GM21576 (cell line): Measurements from ENCODE around the gene PTPRCAP.
"Not testable (repeated sequence)": the region's sequence is repeated elsewhere in the genome, so short reads cannot be mapped to it uniquely, and the experiment has no call there.

ENCODE experiments used
- ATAC-seq: cut with Tn5 transposase; IDR thresholded peaks from one replicate; pipeline ENCODE4 v1.9.1; 2021; ENCODE audit warnings: mild to moderate bottlenecking, moderate library complexity; ENCODE audit not compliant: unreplicated experiment

The PTPRCAP gene

DNA sequence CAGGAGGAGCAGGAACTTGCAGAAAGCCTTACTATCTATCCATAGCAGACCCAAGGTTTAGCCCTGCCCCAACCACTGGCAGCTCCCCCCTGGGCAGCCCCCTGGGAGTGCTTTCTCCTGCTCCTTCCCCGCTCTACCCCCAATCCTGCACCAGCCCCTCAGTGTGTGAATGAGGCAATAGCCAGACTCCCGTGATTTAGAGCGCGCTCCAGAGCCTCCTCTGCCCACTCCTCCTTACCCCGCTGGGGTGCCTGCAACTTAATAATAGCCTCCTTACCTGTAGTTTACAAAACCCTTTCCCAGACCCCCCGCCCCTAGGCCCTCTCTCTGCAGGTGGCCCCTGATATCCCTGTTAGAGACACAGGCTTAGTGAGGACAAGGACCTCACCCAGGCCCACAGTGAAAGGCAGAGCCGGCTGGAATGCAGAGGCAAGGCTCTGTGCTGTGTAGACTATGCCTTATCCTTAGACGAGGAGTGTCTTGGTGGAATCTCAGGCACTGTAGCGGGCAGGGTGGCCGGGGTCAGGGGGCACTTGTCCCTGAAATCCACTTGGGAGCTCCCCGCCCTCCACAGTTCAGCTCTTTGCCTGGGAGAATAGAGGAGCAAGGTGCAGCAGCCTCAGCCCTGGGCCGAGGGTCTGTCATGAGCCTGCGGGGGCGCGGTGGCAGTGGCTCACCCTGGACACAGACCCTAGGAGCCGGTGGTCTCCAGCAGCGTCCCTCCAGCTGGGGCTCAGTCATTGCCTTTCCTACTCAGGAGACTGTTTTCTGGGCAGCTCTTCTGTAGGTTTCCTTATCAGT lies 26.3 kb downstream of the PTPRCAP start:
- no peak for ATAC-seq

DNA sequence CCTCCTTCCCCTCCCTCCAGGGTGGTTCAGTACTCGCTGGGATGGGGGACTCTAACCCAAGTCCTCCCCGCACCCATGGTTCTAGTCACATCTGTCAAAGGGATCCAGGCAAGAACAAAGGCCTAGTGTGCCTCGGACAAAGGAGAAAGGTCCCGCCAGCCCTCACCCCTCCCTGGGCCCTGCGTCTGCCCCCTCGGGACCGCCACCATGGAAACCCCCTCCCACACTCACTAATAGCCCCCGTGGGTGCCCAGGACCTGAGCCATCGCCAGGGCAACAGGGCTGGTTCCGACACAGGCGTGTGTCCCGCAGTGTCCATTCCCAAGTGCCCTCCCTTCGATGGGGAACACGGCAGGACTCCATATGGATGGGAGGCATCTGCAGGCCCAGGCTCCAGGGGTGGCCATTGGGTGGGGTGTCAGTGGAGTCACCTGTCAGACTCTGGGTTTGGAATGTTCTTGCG lies 27.1 kb downstream of the PTPRCAP start:
- ATAC-seq, result no peak

- ATAC-seq, result no peak
Observed at GRCh38 chr11:67409781-67410368, 27.6 kb downstream of the PTPRCAP start.

- ATAC-seq, result peak; percentile 49
Observed at GRCh38 chr11:67409261-67409666, 28.2 kb downstream of the PTPRCAP start.

DNA sequence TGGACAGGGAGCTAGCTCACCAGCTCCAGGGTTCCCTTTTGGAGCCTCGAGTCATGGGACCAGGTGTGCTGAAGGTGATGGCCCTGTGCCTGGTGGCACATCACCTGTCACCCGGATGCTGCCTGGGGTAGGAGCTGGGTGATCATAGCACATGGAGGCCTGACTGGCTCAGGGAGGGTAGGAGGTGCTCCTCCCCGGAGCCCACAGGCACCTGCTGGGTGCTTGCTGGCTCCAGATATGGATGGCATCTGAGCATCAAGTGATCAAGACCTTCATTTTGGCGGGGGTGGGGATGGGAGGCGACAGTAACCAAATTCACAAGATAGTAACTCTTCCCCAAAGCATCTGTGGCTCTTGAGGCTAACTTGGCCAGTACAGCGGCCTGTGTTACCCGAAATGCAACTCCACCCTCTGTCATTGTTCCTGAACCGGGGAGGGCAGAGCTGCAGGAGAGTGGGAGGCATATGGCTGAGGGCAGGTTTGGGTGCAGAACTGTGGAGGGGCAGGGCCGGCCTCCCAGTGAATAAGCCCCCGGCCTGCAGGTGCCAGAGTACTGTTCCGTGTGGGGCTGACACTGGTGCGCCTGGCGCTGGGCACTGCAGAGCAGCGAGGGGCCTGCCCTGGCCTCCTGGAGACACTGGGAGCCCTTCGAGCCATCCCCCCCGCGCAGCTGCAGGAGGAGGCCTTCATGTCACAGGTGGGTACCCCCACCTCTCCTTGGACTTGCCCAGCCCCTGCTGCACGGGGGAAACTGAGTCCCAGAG lies 28.9 kb downstream of the PTPRCAP start:
- ATAC-seq, result no peak

DNA sequence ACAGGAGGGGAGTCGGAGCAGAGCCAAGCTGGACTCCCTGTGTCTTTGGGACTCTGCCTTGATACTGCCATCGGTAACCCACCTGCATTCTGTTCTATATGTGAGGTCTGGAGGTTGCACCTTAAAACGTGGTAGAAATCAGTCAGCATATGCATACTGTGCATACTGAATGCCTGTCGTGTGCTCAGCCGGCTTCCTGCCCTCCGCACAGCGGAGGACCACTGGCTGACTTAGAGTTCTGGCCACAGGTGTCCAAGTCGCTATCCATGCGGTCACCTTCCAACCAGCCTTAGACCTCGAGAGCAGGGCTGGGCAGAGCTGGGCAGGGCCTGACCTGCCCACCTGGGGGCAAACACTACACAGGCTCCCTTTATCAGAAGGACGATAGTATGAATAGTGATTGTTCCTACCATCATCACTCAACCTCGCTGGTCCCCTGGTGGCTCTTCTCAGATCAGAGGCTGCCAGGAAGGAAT lies 29.8 kb downstream of the PTPRCAP start:
- ATAC-seq, result no peak

GRCh38 chr11:67406969-67407687 lies 30.4 kb downstream of the PTPRCAP start:
- ATAC-seq, result no peak

DNA sequence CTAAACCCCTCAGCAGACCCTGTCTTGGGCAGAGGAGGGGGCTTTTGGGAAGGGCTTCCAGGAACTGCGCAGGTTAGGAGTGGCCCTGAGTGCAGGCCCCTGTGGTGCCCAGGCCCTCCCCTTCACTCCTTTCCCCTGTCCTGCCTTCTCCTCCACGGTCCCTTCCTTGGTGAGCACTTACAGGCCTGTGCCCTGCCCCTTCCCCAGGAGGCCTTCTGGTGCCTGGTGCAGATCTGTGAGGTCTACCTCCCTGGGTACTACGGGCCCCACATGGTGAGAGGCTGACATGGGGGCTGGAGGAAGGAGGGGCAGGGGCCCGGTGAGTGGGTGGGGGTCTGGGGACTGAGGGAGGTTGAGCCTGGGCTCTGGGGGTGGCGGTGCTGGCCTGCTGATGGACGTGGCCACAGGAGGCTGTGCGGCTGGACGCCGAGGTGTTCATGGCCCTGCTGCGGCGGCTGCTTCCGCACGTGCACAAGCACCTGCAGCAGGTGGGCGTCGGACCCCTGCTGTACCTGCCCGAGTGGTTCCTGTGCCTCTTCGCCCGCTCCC lies 31.0 kb downstream of the PTPRCAP start:
- ATAC-seq, result no peak

- ATAC-seq, result no peak
Observed at GRCh38 chr11:67405688-67406339, 31.7 kb downstream of the PTPRCAP start.

DNA sequence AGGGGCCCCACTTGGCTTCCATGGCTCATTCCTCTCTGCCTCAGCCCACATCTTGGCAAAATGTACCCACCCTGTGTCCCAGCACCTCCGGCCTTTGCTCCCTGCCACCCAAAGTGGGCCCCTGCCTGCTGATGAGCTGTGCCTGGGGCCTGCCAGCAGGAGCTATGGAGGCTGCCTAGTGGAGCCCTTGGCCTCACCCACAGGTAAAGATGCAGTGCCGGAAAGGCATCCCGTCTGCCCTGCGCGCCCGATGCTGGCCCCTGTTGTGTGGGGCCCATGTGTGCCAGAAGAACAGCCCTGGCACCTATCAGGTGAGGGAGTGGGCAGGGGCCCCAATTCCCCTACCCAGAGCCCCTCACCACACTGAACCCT lies 32.3 kb downstream of the PTPRCAP start:
- ATAC-seq, result no peak

DNA sequence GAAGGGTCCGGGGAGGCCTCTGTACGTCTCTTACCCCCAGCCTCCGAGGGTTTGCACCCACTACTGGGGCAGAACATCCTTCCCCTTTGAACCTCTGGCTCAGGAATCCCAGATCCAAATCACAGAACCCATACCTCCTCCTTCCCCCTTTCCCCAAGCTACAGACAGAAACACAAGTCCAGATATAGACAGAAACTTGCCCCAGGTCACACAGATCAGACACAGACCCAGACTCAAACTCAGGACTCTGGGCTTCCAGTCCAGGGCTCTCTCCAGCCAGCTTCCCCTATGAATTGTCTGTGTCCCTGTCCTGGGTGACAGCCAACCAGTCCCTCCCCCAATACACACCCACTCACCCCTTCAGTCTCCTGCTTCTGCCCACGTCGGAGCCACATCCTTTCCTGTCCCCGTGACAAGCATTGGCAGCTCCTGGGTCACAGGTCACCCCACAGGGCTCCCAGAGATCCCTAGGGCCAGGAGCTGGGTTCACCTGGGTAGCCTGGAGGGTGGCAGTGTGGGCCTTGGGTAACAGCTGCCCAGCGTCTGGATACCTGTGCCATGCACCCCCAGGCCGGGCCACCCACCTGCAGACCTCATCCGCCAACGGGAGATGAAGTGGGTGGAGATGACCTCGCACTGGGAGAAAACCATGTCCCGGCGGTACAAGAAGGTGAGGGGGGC lies 32.8 kb downstream of the PTPRCAP start:
- no peak for ATAC-seq

- ATAC-seq, result not testable (repeated sequence)
Observed at GRCh38 chr11:67403085-67403484, 34.4 kb downstream of the PTPRCAP start.

DNA sequence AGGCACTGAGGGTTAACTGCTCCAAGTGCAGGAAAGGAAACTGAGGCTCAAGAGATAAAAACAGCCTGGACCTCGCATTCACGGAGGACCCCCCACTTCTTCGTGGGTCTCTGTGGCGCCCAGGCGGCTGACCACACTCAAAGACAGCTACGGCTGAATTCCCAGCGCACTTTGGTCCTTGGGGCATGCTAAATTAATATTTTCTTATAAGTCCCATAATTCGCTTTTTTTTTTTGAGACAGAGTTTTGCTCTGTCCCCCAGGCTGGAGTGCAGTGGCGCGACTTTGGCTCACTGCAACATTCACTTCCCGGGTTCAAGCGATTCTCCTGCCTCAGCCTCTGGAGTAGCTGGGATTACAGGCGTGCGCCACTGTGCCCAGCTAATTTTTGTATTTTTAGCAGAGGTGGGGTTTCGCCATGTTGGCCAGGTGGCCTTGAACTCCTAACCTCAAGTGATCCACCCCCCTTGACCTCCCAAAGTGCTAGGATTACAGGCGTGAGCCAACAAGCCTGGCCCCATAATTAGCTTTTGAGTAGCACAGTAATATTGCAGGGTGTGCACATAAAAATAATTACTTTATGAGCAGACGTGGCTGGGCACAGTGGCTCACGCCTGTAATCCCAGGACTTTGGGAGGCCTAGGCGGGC lies 35.2 kb downstream of the PTPRCAP start:
- not testable (repeated sequence) for ATAC-seq

DNA sequence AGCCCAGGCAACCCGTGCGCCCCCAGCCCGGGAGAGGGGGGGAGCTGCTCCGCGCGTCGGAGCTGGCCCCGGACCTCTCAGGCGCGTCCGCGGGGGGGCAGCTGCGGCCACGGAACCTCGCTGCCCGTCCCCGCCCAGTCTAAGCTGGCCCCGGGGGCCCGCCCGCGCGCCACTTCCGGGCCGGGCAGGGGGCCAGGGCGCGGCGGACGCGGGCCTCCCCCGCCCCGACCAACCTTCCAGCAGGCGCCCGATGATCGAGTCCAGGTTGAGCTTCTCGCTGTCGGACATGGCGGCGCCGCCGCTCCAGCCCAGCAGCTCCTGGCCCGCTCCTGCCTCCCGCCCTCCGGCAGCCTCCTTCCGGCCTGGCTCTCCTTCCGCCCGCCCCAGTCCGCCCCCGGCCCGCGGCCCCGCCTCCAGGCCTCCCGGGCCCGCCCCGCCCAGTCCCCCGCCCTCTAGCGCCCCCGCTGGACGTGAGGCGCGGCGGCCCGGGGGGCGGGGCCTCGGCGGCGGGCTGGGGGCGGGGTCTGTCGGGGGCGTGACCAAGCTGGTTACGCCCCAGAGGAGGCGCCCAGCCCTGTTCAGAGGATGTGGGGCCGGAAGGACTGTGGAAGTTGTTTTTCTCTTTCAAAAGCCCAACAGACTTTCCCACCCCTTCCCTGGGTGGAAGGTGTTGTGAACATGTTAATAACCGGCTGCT lies 35.8 kb downstream of the PTPRCAP start, which contains the start of gene PPP1CA:
TSS of gene PPP1CA (minus strand) at position 364 of the 697 bp plus-strand sequence. CDS start at position 288, 76 bp downstream.
- peak; percentile 48 for ATAC-seq

DNA sequence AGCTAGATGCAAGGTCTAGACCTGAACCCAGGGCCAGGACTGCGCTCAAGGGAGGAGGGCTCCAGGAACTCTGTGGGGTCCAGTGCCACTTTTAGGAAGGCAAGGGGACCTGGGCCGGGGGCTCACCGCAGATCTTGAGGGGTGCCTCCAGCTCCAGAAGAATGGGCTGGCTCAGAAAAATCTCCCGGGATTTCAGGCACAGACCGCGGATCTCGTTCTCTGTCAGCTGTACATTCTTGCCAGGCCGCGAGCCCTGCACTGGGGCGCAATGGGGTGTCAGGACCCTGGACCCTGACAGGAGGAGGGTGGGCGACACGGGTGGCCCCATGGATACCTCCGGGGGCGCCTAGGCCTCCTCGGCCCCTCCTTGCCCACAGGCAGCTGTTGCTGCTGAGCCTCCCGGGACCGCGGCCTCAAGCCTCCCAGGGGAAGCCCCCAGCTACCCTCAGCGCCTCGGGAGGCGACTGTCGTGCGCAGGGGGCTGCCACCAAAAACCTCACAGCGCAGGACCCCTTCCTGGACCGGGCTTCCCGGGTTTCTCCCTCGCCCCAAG lies 36.5 kb downstream of the PTPRCAP start:
- ATAC-seq, result no peak

DNA sequence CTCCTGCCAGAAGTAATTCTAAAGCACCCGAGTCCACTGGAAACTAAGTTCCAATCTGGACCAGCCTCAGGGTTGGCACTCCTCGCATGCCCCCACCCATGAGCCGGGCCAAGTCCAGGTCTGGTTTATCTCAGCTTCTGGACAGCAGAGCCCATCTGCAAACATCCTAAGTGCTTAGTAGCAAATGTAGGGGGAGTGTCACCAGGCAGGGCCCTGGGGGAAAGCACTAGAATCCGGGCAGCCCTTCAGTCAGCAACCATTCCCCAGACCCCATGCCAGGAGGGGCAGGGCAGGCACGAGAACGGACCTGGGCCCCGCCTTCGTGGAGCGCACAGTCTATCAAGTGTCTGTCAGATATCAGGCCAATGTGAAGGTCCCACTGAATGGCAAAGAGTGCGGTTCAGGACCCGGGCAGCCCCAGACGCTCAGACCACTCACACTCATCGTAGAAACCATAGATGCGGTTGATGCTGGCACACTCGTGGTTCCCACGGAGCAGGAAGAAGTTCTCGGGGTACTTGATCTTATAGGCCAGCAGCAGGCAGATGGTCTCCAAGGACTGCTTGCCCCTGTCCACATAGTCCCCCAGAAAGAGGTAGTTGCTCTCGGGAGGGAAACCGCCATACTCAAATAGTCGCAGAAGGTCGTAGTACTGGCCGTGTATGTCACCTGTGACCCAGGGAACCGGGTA lies 37.1 kb downstream of the PTPRCAP start:
- ATAC-seq, result no peak
